SU-DHL-6 (cell line): ENCODE results near the gene NTRK3.

Experiments used
- H2AFZ ChIP-seq: fragments of 200-600 bp; sonication (generic); 2 replicates; pipeline ENCODE4 v1.6.1; 2014; ENCODE audit warnings: low read depth, mild to moderate bottlenecking, moderate library complexity, mixed read lengths, antibody characterized with exemption, low read length; ENCODE audit not compliant: severe bottlenecking
- H3F3A ChIP-seq: fragments of 200-600 bp; shearing (Covaris generic); 2 replicates; pipeline ENCODE4 v1.6.0; 2016; ENCODE audit warnings: antibody characterized with exemption, mild to moderate bottlenecking; ENCODE audit not compliant: insufficient read depth
- H3K27ac ChIP-seq: fragments of 200-600 bp; sonication (generic); 2 replicates; pipeline ENCODE4 v1.5.1; 2016; ENCODE audit warnings: low read depth, mild to moderate bottlenecking, low read length, moderate library complexity, mixed read lengths
- H3K27me3 ChIP-seq: fragments of 200-600 bp; sonication (generic), shearing (Covaris generic); 2 replicates; pipeline ENCODE4 v1.6.0; 2014; ENCODE audit warnings: mild to moderate bottlenecking, low read length
- H3K36me3 ChIP-seq: fragments of 200-600 bp; sonication (generic); 2 replicates; pipeline ENCODE4 v1.6.1; 2014; ENCODE audit warnings: mild to moderate bottlenecking, low read length, mixed read lengths
- H3K4me2 ChIP-seq: fragments of 300-600, 200-600 bp; shearing (Covaris generic), sonication (generic); 2 replicates; pipeline ENCODE4 v1.6.0; 2014; ENCODE audit warnings: low read length, low read depth, mild to moderate bottlenecking; ENCODE audit not compliant: poor library complexity, severe bottlenecking
- H3K4me3 ChIP-seq: fragments of 200-600 bp; sonication (generic); 2 replicates; pipeline ENCODE4 v1.5.1; 2014; ENCODE audit warnings: antibody characterized with exemption, low read length, mild to moderate bottlenecking, mixed read lengths; ENCODE audit not compliant: insufficient read depth, poor library complexity, severe bottlenecking
- H3K79me2 ChIP-seq: fragments of 200-600 bp; sonication (generic); 2 replicates; pipeline ENCODE4 v1.6.1; 2014; ENCODE audit warnings: mild to moderate bottlenecking, low read length, moderate library complexity; ENCODE audit not compliant: insufficient read depth
- H3K9ac ChIP-seq: fragments of 200-600 bp; sonication (generic); 2 replicates; pipeline ENCODE4 v1.7.0; 2014; ENCODE audit warnings: mild to moderate bottlenecking, low read length
- H3K9me2 ChIP-seq: fragments of 200-600 bp; sonication (generic); replicated peaks from 2 replicates; pipeline ENCODE4 v1.6.1; 2014; ENCODE audit warnings: low read length; ENCODE audit not compliant: insufficient read depth
- H3K9me3 ChIP-seq: fragments of 200-600 bp; sonication (generic); 2 replicates; pipeline ENCODE4 v1.6.1; 2014; ENCODE audit warnings: low read length, mixed read lengths; ENCODE audit not compliant: insufficient read depth
- H4K20me1 ChIP-seq: fragments of 200-600 bp; sonication (generic); 2 replicates; pipeline ENCODE4 v1.6.1; 2014; ENCODE audit warnings: low read depth, mild to moderate bottlenecking, antibody characterized with exemption, low read length, moderate library complexity, mixed read lengths
- CTCF ChIP-seq: fragments of 200-600 bp; sonication (generic); IDR thresholded peaks from one replicate; pipeline ENCODE4 v1.5.1; 2017; ENCODE audit warnings: antibody characterized with exemption, mild to moderate bottlenecking, low read length, moderate library complexity; ENCODE audit not compliant: insufficient read depth, poor library complexity, severe bottlenecking
- EZH2phosphoT487 ChIP-seq: fragments of 200-600 bp; sonication (generic), shearing (Covaris generic); conservative IDR thresholded peaks from 2 replicates; pipeline ENCODE4 v1.6.1; 2018; ENCODE audit warnings: mild to moderate bottlenecking, antibody characterized with exemption, low read length, moderate library complexity, mixed read lengths

Gene NTRK3

GRCh38 chr15:88077296-88078020, 179.1 kb downstream of the NTRK3 start:
- Histone ChIP-seq H3K36me3 (no peaks in the 10 kb centered on the region), H3K4me2 (no peak overlapping the region)

GRCh38 chr15:88076328-88076727, 180.2 kb downstream of the NTRK3 start:
- no peak overlapping the region for H3K9ac ChIP-seq
- no peak overlapping the region for H2AFZ ChIP-seq
- H3F3A ChIP-seq, result no peaks in the 10 kb centered on the region
- H3K27ac ChIP-seq, result no peak overlapping the region
- H3K9me2 ChIP-seq, result no peaks in the 10 kb centered on the region
- no peaks in the 10 kb centered on the region for H4K20me1 ChIP-seq
- TF ChIP-seq CTCF, result no peak
- no peak for TF ChIP-seq EZH2phosphoT487
- H3K9me3 ChIP-seq, result no peaks in the 10 kb centered on the region
- H3K27me3 ChIP-seq, result 0 out of 2 replicates have a peak, but pooled peaks cover 2% of the 10 kb centered on the region
- no peaks in the 10 kb centered on the region for H3K36me3 ChIP-seq
- no peak overlapping the region for H3K4me3 ChIP-seq
- no peaks in the 10 kb centered on the region for H3K79me2 ChIP-seq
- H3K4me2 ChIP-seq, result no peak overlapping the region

More at GRCh38 chr15:88077296-88078020, 179.1 kb downstream of the NTRK3 start:
- no peak for TF ChIP-seq EZH2phosphoT487
- TF ChIP-seq CTCF, result no peak
- H3K79me2 ChIP-seq, result no peaks in the 10 kb centered on the region
- no peaks in the 10 kb centered on the region for H3K9me3 ChIP-seq
- H2AFZ ChIP-seq, result no peak overlapping the region
- H3K27ac ChIP-seq, result no peak overlapping the region
- no peaks in the 10 kb centered on the region for H3K9me2 ChIP-seq
- 0 out of 2 replicates have a peak, but pooled peaks cover under 1% of the 10 kb centered on the region for H3K27me3 ChIP-seq
- no peaks in the 10 kb centered on the region for H4K20me1 ChIP-seq
- no peaks in the 10 kb centered on the region for H3F3A ChIP-seq
- no peak overlapping the region for H3K4me3 ChIP-seq
- H3K9ac ChIP-seq, result no peak overlapping the region

- H3K9me2 ChIP-seq, result no peaks in the 10 kb centered on the region
- H3F3A ChIP-seq, result no peaks in the 10 kb centered on the region
- 0 out of 2 replicates have a peak, but pooled peaks cover 2% of the 10 kb centered on the region for H3K27me3 ChIP-seq
- H3K79me2 ChIP-seq, result no peaks in the 10 kb centered on the region
- H3K36me3 ChIP-seq, result no peaks in the 10 kb centered on the region
- H4K20me1 ChIP-seq, result no peaks in the 10 kb centered on the region
- H3K9ac ChIP-seq, result no peak overlapping the region
- H3K27ac ChIP-seq, result no peak overlapping the region
- H3K9me3 ChIP-seq, result no peaks in the 10 kb centered on the region
- no peak overlapping the region for H3K4me2 ChIP-seq
- TF ChIP-seq EZH2phosphoT487 (no peak), CTCF (no peak)
- H2AFZ ChIP-seq, result no peak overlapping the region
- no peak overlapping the region for H3K4me3 ChIP-seq
Observed at GRCh38 chr15:88075102-88075501, 181.4 kb downstream of the NTRK3 start.
